GM12892 (cell line): ENCODE results near the gene SPECC1.
A peak's percentile ranks its signal among the peaks of the same experiment; 100 is the strongest.

Experiments used
- DNase-seq: peaks from one replicate; pipeline ENCODE4 v3.0.0; 2011; ENCODE audit not compliant: insufficient read length
- FAIRE-seq: peaks from 2 replicates; lab custom pipeline; 2011; peaks lifted over from hg19 to GRCh38; lab: Jason Lieb, UNC
- POLR2A ChIP-seq: IDR thresholded peaks from 2 replicates; pipeline ENCODE4 v1.6.1; 2011; ENCODE audit warnings: low read depth, low read length, control low read depth
- POLR2AphosphoS5 ChIP-seq: IDR thresholded peaks from 2 replicates; pipeline ENCODE4 v1.6.1; 2011; ENCODE audit warnings: low read depth, low read length, control low read depth
- TAF1 ChIP-seq: IDR thresholded peaks from 2 replicates; pipeline ENCODE4 v1.6.1; 2011; ENCODE audit warnings: low read depth, mild to moderate bottlenecking, control low read depth, low read length, borderline replicate concordance

SPECC1 gene

DNA sequence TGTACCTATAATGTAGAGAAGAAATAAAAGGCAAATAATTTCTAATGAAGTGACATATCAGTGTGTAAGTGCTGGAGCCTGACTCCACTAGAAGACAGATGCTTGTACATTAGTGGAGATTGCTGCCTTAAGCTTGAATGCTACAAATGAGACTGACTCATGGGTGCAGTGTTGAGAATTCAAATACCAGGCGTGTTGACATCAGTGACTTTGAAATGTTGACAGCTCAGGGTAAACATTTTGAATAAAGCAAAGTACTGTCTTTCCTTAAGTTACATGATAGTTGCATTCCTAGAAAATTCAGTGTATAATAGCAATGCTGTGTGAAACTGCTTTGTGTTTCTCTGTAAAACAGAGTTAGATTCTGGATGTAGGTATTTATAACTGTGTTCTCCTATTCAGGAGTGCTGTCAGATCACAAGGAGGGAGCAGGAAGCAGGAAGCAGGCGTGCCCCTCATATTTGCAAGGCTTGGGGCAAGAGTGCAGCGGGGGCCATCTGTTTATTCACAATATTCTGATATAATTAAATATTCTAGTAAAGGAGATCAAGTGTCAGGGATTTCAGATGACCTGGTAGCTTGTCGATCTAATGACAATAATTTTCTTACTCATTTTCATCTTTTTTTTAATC lies 119.0 kb downstream of the SPECC1 start:
- DNase-seq (no peak), FAIRE-seq (no peak)
- TF ChIP-seq POLR2AphosphoS5 (no peak), TAF1 (no peak), POLR2A (no peak)

DNA sequence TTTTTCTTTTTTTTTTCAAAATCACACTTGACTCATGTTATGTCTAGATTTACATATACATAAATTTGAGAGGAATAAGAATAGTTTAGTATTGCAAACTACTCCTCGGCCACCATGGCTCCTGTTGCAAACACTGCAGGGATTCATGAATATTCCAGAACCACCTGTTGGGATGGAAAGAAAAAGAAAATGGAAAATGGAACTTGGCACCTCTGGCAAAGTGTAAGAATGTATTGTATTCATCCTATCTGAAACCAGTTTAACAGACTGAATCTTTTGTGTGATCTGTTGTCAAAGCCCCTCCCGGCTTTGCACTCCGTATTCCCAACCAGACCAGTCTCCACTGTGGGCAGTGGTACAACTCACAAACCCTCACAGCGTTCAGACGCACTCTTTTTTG lies 124.4 kb downstream of the SPECC1 start:
- no peak for FAIRE-seq
- TF ChIP-seq POLR2AphosphoS5 (no peak), POLR2A (no peak), TAF1 (no peak)

DNA sequence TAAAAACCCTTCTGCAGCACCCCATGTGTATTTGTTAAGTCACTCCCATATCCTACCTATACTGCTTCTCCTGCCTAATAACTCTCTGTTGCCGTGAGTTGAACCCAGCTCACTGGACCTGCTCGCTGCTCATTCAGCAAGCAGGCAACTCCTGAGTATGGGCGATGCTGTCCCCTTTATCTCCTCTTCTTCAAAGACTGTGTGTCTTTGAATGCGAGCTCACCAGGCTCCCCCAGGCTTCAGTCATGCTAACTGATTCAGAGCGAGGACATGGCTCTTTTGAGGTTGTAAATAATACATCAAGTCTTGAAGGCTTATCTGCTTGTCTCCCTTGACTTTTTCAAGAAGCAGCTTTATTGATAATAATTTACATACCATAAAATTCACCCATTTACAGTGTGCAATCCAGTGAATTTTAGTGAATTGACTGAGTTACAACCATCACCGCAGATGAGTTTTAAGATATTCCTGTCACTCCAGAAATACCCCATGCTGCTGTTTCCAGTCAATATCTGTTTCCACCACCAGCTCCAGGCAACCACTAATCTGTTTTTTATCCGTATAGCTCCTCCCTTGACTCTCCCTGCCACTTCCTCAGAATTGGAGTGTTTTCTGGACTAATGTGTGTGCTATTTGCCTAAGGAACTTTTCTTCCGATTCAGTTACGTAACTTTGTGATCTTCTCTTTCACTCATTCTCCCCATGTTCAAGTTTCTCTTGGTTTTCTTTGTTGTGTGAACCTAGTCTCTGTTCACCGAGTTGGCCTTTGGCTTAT lies 132.2 kb downstream of the SPECC1 start:
- no peak for FAIRE-seq
- TF ChIP-seq POLR2AphosphoS5 (no peak), TAF1 (no peak)
- no peak for DNase-seq

More for the DNA sequence above, 124.4 kb downstream of the SPECC1 start:
- no peak for DNase-seq

DNA sequence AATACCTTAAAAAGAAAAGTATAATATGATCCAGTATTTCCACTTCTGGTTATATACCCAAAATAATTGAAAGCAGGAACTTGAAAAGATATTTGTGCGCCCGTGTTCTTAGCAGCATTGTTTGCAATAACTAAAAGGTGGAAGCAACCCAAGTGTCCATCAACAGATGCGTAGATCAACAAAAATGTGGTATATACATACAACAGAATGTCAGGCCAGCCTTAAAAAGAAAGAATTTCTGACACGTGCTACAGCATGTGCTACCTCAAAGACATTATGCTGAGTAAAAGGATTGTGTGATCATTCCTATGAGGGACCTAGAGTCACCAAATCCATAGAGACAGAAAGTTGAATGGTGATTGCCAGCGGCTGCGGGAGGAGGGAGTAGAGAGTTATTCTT lies 133.1 kb downstream of the SPECC1 start:
- no peak for TF ChIP-seq POLR2AphosphoS5
- TF ChIP-seq TAF1: no peak
- no peak for TF ChIP-seq POLR2A
- FAIRE-seq: no peak
- DNase-seq: no peak

DNA sequence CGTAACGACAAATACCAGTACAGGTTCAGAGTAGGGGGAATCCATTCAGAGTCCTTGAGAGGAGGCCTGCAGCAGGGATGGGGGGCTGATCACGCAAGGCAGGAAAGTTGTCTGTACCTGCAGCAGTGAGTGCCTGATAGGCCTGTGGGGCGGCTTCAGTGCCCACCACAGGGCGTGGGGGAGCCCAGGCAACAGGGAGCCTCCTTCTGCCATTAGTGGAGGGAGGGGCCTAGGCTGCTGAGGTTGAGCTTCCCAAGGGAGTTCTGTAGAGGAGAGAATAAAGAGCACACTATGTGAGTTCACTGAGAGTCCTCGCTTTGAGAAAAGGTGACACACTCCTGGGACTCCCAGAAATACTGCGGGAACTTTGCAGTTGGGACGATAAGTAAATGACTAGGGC lies 134.6 kb downstream of the SPECC1 start:
- TF ChIP-seq TAF1: no peak
- no peak for TF ChIP-seq POLR2A
- FAIRE-seq (no peak), DNase-seq (no peak)

DNA sequence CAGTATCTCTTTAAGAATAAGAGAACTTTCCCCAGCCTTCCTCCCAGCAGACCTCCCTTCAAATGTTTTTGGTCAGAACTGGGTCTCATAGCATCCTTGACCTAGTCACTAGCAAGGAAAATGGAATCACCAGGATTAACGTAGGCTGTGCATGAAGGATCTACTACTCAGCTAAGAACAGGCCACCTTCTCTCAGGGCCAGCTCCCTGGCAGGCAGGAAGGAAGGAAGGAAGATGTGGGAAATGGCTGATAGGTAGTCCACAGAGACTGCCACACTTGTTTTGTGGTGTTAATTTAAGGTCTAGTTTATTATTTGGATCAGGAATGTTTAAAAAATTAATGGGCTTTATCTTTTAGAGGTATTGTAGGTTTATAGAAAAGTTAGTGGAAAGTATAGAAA lies 136.4 kb downstream of the SPECC1 start:
- no peak for FAIRE-seq
- TF ChIP-seq TAF1 (no peak), POLR2A (no peak), POLR2AphosphoS5 (no peak)
- no peak for DNase-seq

DNA sequence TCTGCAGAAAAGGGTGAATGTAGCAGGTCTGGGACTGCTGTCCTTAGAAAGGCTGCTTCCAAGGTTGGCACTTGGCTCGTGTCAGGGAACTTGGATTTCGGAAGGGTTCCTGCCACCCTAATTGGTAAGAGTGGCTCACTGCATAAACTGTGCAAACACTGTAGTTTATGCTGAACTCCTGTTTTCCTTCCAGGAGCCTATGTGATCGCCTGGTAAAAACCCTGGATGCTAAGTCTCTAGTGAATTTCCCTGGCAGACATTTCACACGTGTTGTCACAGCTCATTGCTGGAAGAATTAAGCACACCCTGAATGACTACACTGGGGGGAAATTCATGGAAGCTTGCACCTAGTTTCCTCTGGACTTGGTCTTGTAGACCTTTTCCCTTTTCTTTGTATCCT lies 140.1 kb downstream of the SPECC1 start:
- DNase-seq (no peak), FAIRE-seq (no peak)
- TF ChIP-seq TAF1 (no peak), POLR2A (no peak), POLR2AphosphoS5 (no peak)

DNA sequence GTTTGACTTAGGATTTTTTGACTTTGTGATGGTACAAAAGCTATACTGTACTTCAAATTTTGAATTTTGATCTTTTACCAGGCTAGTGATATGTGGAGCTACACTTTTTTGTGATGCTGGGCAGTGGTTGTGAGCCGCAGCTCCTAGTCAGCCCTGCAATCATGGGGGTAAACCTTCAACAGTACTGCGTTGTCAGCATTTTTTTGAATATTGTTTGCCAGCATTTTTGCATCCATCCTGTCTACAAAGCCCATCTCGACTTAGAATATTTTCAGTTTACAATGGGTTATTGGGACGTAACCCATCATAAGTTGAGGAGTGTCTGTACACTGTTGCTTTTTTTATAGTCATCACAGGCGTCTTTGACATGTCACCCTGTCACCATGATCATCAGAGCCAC lies 142.0 kb downstream of the SPECC1 start:
- FAIRE-seq (no peak), DNase-seq (no peak)
- TF ChIP-seq POLR2AphosphoS5: no peak
- TF ChIP-seq TAF1: no peak
- no peak for TF ChIP-seq POLR2A

DNA sequence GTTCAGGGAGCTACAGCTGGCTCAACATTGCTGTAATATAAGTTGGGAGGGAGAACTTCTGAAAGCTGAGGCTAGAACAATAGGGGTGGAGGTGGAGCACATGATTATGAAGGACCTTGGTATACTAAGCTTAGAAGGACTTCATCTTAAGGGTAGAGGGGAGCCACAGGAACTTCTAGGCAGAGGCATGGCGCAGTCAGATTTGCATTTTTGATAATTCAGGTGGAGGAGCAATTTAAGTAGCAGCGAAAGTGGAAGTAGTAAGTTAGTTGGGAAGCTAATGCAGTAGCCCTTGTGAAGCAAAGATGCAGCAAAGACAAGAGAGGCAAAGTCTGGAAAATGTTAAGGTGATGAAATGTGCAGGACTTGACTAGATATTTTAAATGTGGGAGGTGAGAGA lies 144.1 kb downstream of the SPECC1 start:
- peak; percentile 77 for FAIRE-seq
- no peak for DNase-seq
- TF ChIP-seq POLR2AphosphoS5: no peak
- TF ChIP-seq TAF1: no peak
- TF ChIP-seq POLR2A: no peak

DNA sequence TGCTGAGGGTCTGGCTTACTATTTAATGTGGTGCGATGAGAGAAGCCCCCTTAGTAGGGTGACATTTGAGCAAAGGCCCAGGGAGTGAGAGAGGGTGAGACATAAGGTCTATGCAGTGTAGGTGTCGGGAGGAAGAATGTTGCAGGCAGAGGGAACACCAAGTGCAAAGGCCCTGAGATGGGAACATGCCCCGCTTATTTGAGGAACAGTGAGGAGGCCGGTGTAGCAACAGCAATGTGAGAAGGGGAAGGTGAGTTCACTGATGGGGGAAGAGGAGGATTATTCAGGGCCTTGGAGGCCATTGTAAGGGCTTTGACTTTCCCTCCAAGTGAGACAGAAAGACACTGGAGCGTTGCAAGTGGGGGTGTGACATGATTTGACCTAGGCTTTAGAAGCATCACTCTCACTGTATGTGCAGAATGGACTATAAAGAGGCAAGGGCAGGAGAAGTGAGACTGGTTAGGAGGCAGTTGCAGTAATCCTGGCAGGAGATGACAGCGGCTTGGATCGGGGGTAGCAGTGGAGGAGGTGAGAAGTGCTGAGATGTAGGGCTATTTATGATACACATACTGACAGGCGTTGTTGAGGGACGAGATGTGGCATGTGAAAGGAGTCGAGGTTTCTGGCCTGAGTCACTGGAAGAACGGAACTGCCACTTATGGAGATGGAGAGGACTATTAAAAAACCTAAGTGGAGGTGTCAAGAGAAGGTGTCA lies 145.3 kb downstream of the SPECC1 start:
- no peak for TF ChIP-seq POLR2AphosphoS5
- TF ChIP-seq TAF1: no peak
- TF ChIP-seq POLR2A: no peak

More for the DNA sequence above, 145.3 kb downstream of the SPECC1 start:
- DNase-seq (no peak), FAIRE-seq (peak; percentile 86)
